Measurements from ENCODE around the gene WDFY4. TPM values are rescaled to one million over a fixed set of nuclear protein-coding genes. Genes with fewer than 3 reads are reported as not detected.

WDFY4 gene
- total and polyA plus RNA-seq, 2 donors (not counting 3 experiments of a cell fraction or from before 2014, with no cell fraction given), result 10.1 to 10.2 TPM

- dilution Hi-C loops (cut with MboI; ENCODE audit: extremely low pct_ligation_motif_present, low sequenced_read_pairs), result no loop called here
- no peaks in the 10 kb centered on the region for H3K9me1 ChIP-seq (replicated peaks; ENCODE audit: control insufficient read depth, extremely low read depth, insufficient read depth, low read length)
- FAIRE-seq (no peak), DNase-seq (ENCODE audit: low read depth, low spot score) (no peak)
- intact Hi-C loops (cut with micrococcal nuclease), result no loop called here
- no peak overlapping the region for H3K4me3 ChIP-seq (replicated peaks in 1 of 3; ENCODE audit: insufficient read depth in 1 of 3, low read depth in 1 of 3, low read length in 3 of 3)
- BruUV-seq (replicated peaks), result no TSS peak
- no peak overlapping the region for H2AFZ ChIP-seq (ENCODE audit: low read depth, low read length)
- H3K79me2 ChIP-seq (ENCODE audit: control insufficient read depth, insufficient read depth, low read length), result no peaks in the 10 kb centered on the region
- H3K9ac ChIP-seq (replicated peaks; ENCODE audit: extremely low read depth, insufficient read depth, low read length), result no peak overlapping the region
- H3K4me2 ChIP-seq (ENCODE audit: insufficient read depth, low read length), result no peak overlapping the region
- H3K36me3 ChIP-seq (ENCODE audit: control insufficient read depth in 2 of 2, extremely low read depth in 1 of 2, insufficient read depth in 2 of 2, low read length in 2 of 2), result no peaks in the 10 kb centered on the region
- H4K20me1 ChIP-seq (replicated peaks; ENCODE audit: control insufficient read depth, extremely low read depth, insufficient read depth, low read length), result no peaks in the 10 kb centered on the region
- CTCF ChIA-PET, result no interaction called here
- H3K27me3 ChIP-seq (ENCODE audit: control insufficient read depth in 2 of 2, insufficient read depth in 2 of 2, low read length in 2 of 2), result peaks cover 0 to 4% of the 10 kb centered on the region in 2 experiments
- TF ChIP-seq FOS (IDR thresholded peaks at IDR 0.05; ENCODE audit: borderline replicate concordance, insufficient read depth, low read length) (no peak), MYC (IDR thresholded peaks at IDR 0.05; ENCODE audit: low read depth, low read length) (no peak), EZH2 (IDR thresholded peaks at IDR 0.05; ENCODE audit: borderline replicate concordance, low read depth, low read length, severe bottlenecking) (no peak), POLR2A (IDR thresholded peaks at IDR 0.05; ENCODE audit: low read depth, low read length) (no peak), GATA2 (IDR thresholded peaks at IDR 0.05; ENCODE audit: insufficient read depth, insufficient read length, low read depth, low read length) (no peak), MAX (IDR thresholded peaks at IDR 0.05; ENCODE audit: insufficient read depth, insufficient read length) (no peak), CTCF (IDR thresholded peaks at IDR 0.05; ENCODE audit: extremely low read depth in 1 of 2, insufficient read depth in 1 of 2, low read depth in 1 of 2, low read length in 2 of 2) (no peak)
- POLR2A ChIA-PET, result no interaction called here
- no peak overlapping the region for H3K27ac ChIP-seq (ENCODE audit: insufficient read depth, low read depth, low read length)
- no peaks in the 10 kb centered on the region for H3K9me3 ChIP-seq (replicated peaks; ENCODE audit: control insufficient read depth, insufficient read depth, low read length)
- no peaks in the 10 kb centered on the region for H3K4me1 ChIP-seq (ENCODE audit: control insufficient read depth, extremely low read depth, insufficient read depth, low read length)
Measured at GRCh38 chr10:48785796-48786195, 101.1 kb downstream of the WDFY4 start.
